DND-41 (cell line): Measurements from ENCODE around the gene PLEKHM3.

Experiments used
- EZH2 ChIP-seq: IDR thresholded peaks from 3 replicates; pipeline ENCODE4 v1.6.1; 2012; ENCODE audit warnings: borderline replicate concordance, low read depth, mild to moderate bottlenecking, moderate library complexity, low read length, inconsistent platforms; ENCODE audit not compliant: severe bottlenecking
- TF ChIP-seq, protein P1 (sequence below): IDR thresholded peaks from 2 replicates; pipeline ENCODE4 v1.5.1; 2012; ENCODE audit warnings: borderline replicate concordance, low read length, moderate library complexity, mild to moderate bottlenecking; ENCODE audit not compliant: poor library complexity, severe bottlenecking; ENCODE audit errors: extremely low read depth

DNA sequence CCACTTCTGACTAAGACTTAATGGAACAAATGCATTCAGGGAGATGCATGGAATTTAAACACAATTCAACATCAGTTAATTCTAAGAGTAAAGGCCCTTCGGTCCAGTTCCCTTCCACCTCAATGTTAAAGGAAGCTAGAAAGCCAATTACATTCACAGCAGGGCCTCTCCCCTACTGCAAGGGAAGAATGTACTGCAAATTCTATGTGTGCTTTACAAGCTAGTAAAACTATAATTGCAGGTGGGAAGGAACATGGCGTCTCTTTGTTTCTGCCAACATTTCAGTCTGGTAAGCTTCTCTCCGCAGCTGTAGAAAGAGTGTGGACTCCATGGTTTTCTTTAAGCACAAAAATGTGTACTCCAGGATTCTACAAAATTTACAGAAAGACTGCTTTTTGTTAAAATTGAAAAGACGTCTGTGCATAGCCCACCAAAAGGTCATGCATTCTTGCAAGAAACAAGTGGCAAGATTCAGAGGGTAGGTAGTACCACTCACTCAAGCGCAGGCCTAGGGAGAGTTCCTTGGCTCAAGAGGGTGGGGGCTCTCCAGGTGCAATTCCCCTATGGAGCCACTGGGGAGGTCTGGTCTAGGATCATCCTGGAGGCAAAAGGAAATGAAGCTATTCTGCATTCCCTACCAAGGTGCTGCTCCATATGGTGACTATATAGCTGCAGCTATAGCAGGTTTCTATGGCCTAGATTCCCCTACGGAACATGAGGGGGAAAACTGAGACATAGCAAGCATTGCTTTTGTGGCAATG lies 128.6 kb downstream of the PLEKHM3 start:
- TF ChIP-seq, protein P1, sequence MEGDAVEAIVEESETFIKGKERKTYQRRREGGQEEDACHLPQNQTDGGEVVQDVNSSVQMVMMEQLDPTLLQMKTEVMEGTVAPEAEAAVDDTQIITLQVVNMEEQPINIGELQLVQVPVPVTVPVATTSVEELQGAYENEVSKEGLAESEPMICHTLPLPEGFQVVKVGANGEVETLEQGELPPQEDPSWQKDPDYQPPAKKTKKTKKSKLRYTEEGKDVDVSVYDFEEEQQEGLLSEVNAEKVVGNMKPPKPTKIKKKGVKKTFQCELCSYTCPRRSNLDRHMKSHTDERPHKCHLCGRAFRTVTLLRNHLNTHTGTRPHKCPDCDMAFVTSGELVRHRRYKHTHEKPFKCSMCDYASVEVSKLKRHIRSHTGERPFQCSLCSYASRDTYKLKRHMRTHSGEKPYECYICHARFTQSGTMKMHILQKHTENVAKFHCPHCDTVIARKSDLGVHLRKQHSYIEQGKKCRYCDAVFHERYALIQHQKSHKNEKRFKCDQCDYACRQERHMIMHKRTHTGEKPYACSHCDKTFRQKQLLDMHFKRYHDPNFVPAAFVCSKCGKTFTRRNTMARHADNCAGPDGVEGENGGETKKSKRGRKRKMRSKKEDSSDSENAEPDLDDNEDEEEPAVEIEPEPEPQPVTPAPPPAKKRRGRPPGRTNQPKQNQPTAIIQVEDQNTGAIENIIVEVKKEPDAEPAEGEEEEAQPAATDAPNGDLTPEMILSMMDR = no peak
- no peak for TF ChIP-seq EZH2
